Activated T-cell treated with anti-CD3 and anti-CD28 coated beads, Interleukin-2, amount 50 U/mL, for 4 hours (primary cell): ENCODE data around the gene ZFYVE16. TPM values are rescaled to one million over a fixed set of nuclear protein-coding genes. Genes with fewer than 3 reads are reported as not detected.
A peak's percentile ranks its signal among the peaks of the same experiment; 100 is the strongest.
"Not testable (repeated sequence)": the region's sequence is repeated elsewhere in the genome, so short reads cannot be mapped to it uniquely, and the experiment has no call there.

ENCODE experiments used
- ATAC-seq, 2 donors: fragments of 200-7000 bp; cut with Tn5 transposase; one replicate each; pipeline ENCODE4 v1.10.0; 2021
- DNase-seq: peaks from one replicate; pipeline ENCODE4 v3.0.0-alpha.2; 2020
- H3K27me3 Mint-ChIP-seq: one replicate; pipeline ENCODE4 v1.8.0; 2021; ENCODE audit warnings: low read depth, mixed read lengths
- H3K36me3 Mint-ChIP-seq: one replicate; pipeline ENCODE4 v1.8.0; 2022; ENCODE audit warnings: mixed read lengths; ENCODE audit not compliant: insufficient read depth
- H3K4me1 Mint-ChIP-seq: one replicate; pipeline ENCODE4 v1.8.0; 2021; ENCODE audit warnings: low read depth, mixed read lengths
- H3K4me3 Mint-ChIP-seq: one replicate; pipeline ENCODE4 v1.8.0; 2021; ENCODE audit warnings: mild to moderate bottlenecking, moderate library complexity, mixed read lengths
- H3K9me3 Mint-ChIP-seq: one replicate; pipeline ENCODE4 v1.8.0; 2021; ENCODE audit warnings: mixed read lengths
- total RNA-seq, 3 donors: library from RNA; stranded (reverse); gene quantifications; one replicate each; pipeline ENCODE4 v1.2.1, GENCODE V29; 2021

The ZFYVE16 gene
- total RNA-seq, 3 donors from 2014 or later = 4.0 to 5.1 (median 4.9) TPM

GRCh38 chr5:80439213-80439612 is 31.3 kb downstream of the ZFYVE16 start:
- H3K36me3 Mint-ChIP-seq = peaks cover 42% of the 10 kb centered on the region

DNA sequence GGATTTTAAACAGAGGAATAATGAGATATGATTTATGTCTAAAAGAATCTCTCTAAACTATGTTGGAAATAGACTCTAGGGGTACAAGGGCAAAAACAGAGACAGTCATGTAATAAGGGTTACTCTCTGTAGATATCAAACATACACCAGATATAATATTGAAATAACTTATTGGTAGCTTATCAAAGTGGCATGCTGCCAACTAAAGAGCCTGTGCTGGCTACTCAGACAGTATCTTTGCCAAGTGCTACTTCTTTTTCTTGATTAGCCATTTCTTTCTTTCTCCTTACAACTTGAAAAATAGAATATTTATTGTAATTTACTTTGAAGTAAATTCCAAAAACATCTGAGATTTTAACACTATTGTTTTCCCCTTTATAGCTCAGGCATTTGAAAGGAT is 34.9 kb downstream of the ZFYVE16 start:
- Mint-ChIP-seq H3K4me1 (no peaks in the 10 kb centered on the region), H3K9me3 (no peaks in the 10 kb centered on the region), H3K36me3 (peaks cover 24% of the 10 kb centered on the region), H3K27me3 (no peaks in the 10 kb centered on the region), H3K4me3 (no peak overlapping the region)
- DNase-seq (no peak), ATAC-seq (no peak)

More at GRCh38 chr5:80439213-80439612, 31.3 kb downstream of the ZFYVE16 start:
- Mint-ChIP-seq H3K27me3 (no peaks in the 10 kb centered on the region), H3K4me1 (no peaks in the 10 kb centered on the region), H3K9me3 (no peaks in the 10 kb centered on the region), H3K4me3 (no peak overlapping the region)
- DNase-seq (no peak), ATAC-seq (no peak)

- no peak for DNase-seq
- no peak for ATAC-seq
- Mint-ChIP-seq H3K36me3 (peaks cover 34% of the 10 kb centered on the region), H3K4me3 (no peak overlapping the region), H3K27me3 (no peaks in the 10 kb centered on the region), H3K9me3 (no peaks in the 10 kb centered on the region), H3K4me1 (no peaks in the 10 kb centered on the region)
Observed at GRCh38 chr5:80453366-80453765, 45.5 kb downstream of the ZFYVE16 start.

- ATAC-seq (no peak), DNase-seq (no peak)
- no peaks in the 10 kb centered on the region for H3K27me3 Mint-ChIP-seq
- H3K4me1 Mint-ChIP-seq = no peaks in the 10 kb centered on the region
- H3K9me3 Mint-ChIP-seq = peaks cover 23% of the 10 kb centered on the region
- peaks cover 75% of the 10 kb centered on the region for H3K36me3 Mint-ChIP-seq
- no peak overlapping the region for H3K4me3 Mint-ChIP-seq
Observed at GRCh38 chr5:80463269-80463668, 55.4 kb downstream of the ZFYVE16 start.

DNA sequence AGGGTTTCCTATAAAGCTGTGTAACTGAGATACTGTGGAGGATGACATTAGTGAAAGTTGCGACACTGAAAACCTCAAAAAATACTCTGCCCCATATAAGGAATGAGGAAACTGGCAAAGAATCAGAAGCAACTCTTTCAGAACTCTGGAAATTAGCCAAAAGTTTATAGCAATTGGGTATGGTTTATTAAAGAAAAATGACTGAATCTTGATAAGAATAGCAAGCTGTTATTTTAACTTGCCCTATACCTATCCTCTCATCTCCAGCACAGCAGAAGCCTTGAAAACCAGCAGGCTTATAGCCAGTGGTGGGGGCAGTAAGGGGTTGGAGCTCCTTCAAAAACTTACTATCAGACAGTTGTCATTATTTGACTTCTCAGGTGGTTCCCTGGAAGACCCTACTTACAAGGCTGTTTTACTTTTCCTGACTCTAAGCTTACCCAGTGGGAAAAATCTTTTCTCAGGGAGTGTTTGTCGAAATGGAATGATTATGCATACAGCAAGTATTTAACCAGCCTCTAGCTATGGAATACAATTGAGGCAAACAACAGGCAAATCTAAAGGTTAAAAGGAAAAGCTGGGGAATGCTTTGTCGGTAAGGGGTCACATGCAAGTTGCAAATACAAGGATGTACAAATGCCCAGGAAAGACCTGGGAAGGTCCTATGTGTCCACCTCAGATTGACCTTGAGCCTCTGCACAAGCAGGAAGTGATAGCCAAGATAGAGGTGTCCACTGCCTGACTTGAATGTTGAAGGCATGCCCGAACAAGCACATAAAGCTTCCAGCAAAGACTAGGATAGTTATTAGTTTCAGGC is 59.0 kb downstream of the ZFYVE16 start:
- H3K9me3 Mint-ChIP-seq = peaks cover 34% of the 10 kb centered on the region
- no peaks in the 10 kb centered on the region for H3K4me1 Mint-ChIP-seq
- H3K4me3 Mint-ChIP-seq = no peak overlapping the region
- H3K27me3 Mint-ChIP-seq = no peaks in the 10 kb centered on the region
- no peak for DNase-seq
- ATAC-seq = no peak
- H3K36me3 Mint-ChIP-seq = peaks cover 70% of the 10 kb centered on the region

DNA sequence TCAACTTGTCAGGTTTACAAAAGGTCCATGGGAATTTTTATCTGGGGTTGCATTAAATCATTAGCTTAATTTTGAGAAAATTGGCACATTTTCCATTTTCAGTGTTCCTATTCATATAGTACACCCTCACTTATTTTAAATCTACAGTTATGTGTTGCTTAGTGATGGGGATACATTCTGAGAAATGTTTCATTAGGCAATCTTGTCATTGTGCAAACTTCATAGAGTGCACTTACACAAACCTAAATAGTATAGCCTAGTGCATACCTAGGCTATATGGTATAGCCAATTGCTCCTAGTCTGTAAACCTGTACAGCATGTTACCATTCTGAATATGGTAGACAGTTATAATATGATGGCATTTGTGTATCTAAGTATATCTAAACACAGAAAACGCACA is 60.3 kb downstream of the ZFYVE16 start:
- no peaks in the 10 kb centered on the region for H3K4me1 Mint-ChIP-seq
- H3K4me3 Mint-ChIP-seq = no peak overlapping the region
- peaks cover 63% of the 10 kb centered on the region for H3K36me3 Mint-ChIP-seq
- H3K27me3 Mint-ChIP-seq = no peaks in the 10 kb centered on the region
- ATAC-seq = no peak
- peaks cover 29% of the 10 kb centered on the region for H3K9me3 Mint-ChIP-seq
- DNase-seq = no peak

DNA sequence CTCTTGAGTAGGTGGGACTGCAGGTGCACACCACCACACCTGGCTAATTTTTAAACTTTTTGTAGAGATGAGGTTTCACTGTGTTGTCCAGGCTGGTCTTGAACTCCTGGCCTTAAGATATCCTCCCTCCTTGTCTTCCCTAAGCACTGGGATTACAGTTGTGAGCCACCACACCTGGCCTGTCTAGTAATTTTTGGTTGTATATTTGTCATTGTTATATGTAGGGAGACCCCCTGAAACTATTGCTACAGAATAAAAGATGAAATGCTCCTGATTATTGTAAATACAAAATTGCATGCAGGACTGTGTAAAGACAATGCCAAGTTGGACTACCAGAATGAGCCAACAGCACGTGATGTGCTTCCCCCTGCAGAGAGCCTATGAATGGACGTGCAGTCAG is 62.8 kb downstream of the ZFYVE16 start:
- Mint-ChIP-seq H3K36me3 (peaks cover 61% of the 10 kb centered on the region), H3K9me3 (peaks cover 13% of the 10 kb centered on the region)
- DNase-seq, ATAC-seq, H3K4me1 Mint-ChIP-seq, H3K4me3 Mint-ChIP-seq, H3K27me3 Mint-ChIP-seq: not testable (repeated sequence)

- peaks cover 39% of the 10 kb centered on the region for H3K36me3 Mint-ChIP-seq
- peaks cover 8% of the 10 kb centered on the region for H3K9me3 Mint-ChIP-seq
- H3K27me3 Mint-ChIP-seq = no peaks in the 10 kb centered on the region
- ATAC-seq (no peak), DNase-seq (no peak)
- H3K4me3 Mint-ChIP-seq = no peak overlapping the region
- H3K4me1 Mint-ChIP-seq = no peaks in the 10 kb centered on the region
Observed at GRCh38 chr5:80474929-80475328, 67.1 kb downstream of the ZFYVE16 start.

DNA sequence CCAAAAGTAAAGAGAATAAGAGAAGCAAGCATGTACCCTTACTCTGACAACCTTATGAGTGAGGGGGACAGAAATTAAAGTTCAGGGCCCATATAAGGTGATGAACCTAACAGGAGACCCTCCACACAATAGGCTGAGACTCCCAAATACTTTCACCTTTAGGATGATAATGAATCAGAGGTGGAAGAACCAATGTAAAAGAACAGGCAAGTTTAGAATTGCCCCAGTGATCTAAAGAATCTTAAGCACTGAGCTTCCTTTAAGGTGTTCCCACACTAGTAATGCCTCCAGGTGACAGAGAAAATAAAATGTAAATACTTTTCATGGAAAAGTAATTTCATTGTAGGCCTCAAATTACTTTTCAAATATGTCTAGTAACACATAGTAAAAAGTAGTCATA is 71.8 kb downstream of the ZFYVE16 start:
- peaks cover 15% of the 10 kb centered on the region for H3K9me3 Mint-ChIP-seq
- no peak for ATAC-seq

DNA sequence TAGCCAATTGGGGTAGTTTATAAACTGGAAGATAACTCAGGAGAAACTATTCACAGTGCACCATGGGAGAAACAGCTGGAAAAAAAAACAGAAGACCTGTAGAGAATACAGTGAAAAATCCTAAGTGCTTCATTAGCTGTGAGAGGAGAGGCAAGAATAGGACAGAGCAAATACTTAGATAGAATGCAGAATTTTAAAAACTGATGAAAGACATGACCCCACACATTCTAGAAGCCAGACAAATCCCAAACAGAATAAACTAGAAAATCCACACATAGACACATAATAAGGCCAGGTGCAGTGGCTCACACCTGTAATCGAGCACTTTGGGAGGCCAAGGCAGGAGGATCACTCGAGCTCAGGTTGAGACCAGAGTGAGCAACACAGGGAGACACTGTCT is 72.5 kb downstream of the ZFYVE16 start:
- Mint-ChIP-seq H3K9me3 (peaks cover 15% of the 10 kb centered on the region), H3K27me3 (peaks cover 3% of the 10 kb centered on the region), H3K4me3 (no peak overlapping the region), H3K36me3 (peaks cover 26% of the 10 kb centered on the region), H3K4me1 (no peaks in the 10 kb centered on the region)
- no peak for ATAC-seq
- no peak for DNase-seq

More for the DNA sequence above, 71.8 kb downstream of the ZFYVE16 start:
- H3K36me3 Mint-ChIP-seq = peaks cover 33% of the 10 kb centered on the region
- H3K4me3 Mint-ChIP-seq = no peak overlapping the region
- no peaks in the 10 kb centered on the region for H3K4me1 Mint-ChIP-seq
- DNase-seq = no peak
- no peaks in the 10 kb centered on the region for H3K27me3 Mint-ChIP-seq

- peak; percentile 5 for DNase-seq
- Mint-ChIP-seq H3K4me3 (no peak overlapping the region), H3K9me3 (peaks cover 15% of the 10 kb centered on the region)
Observed at GRCh38 chr5:80481019-80481893, 73.4 kb downstream of the ZFYVE16 start.

DNA sequence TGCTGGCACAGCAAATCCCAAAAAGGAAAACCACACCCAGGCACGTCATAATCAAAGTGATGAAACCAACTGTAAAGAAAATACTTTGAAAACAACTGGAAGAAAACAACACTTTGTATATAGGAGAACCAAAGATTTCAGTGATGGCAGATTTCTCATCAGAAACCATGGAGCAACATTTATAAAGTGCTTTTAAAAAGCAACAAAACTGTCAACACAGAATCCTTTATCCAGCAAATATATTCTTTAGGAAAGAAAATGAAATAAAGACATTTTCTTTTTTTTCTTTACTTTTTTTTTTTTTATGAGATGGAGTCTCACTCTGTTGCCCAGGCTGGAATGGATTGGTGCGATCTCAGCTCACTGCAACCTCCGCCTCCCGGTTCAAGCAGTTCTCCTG is 74.7 kb downstream of the ZFYVE16 start:
- Mint-ChIP-seq H3K27me3 (peaks cover 12% of the 10 kb centered on the region), H3K4me1 (peaks cover 11% of the 10 kb centered on the region), H3K4me3 (no peak overlapping the region), H3K9me3 (peaks cover 15% of the 10 kb centered on the region), H3K36me3 (peaks cover 19% of the 10 kb centered on the region)
- ATAC-seq (no peak), DNase-seq (no peak)

More at GRCh38 chr5:80481019-80481893, 73.4 kb downstream of the ZFYVE16 start:
- Mint-ChIP-seq H3K36me3 (peaks cover 19% of the 10 kb centered on the region), H3K27me3 (peaks cover 3% of the 10 kb centered on the region), H3K4me1 (no peaks in the 10 kb centered on the region)
- ATAC-seq = peak; percentile 41 to 53

- peaks cover 16% of the 10 kb centered on the region for H3K27me3 Mint-ChIP-seq
- DNase-seq (no peak), ATAC-seq (no peak)
- H3K9me3 Mint-ChIP-seq = peaks cover 15% of the 10 kb centered on the region
- H3K36me3 Mint-ChIP-seq = peaks cover 17% of the 10 kb centered on the region
- peaks cover 17% of the 10 kb centered on the region for H3K4me1 Mint-ChIP-seq
- H3K4me3 Mint-ChIP-seq = no peak overlapping the region
Observed at GRCh38 chr5:80483636-80484232, 75.9 kb downstream of the ZFYVE16 start.

DNA sequence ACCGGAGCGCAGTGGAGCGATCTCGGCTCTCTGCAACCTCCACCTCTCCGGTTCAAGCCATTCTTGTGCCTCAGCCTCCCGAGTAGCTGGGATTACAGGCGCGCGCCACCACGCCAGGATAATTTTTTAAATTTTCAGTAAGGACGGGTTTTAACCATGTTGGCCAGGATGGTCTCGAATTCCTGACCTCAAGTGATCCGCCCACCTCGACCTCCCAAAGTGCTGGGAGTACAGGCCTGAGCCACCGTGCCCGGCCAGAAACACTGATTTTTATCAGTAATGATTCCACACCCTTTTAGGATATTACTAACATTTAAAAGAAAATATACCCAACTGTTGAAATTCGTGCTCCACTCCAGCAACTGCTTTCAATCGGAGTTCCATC is 79.6 kb downstream of the ZFYVE16 start:
- H3K4me3 Mint-ChIP-seq = peak overlapping the region; percentile 80
- peaks cover 25% of the 10 kb centered on the region for H3K27me3 Mint-ChIP-seq
- peaks cover 10% of the 10 kb centered on the region for H3K9me3 Mint-ChIP-seq
- no peak for DNase-seq
- ATAC-seq = no peak
- peaks cover 7% of the 10 kb centered on the region for H3K36me3 Mint-ChIP-seq
- H3K4me1 Mint-ChIP-seq = peaks cover 17% of the 10 kb centered on the region
